H1 (cell line): ENCODE measurements around the gene USE1. TPM values are rescaled to one million over a fixed set of nuclear protein-coding genes. Genes with fewer than 3 reads are reported as not detected.

ENCODE experiments used
- CTCF ChIA-PET: fragments of 300-600 bp; sonication (Branson Sonifier 250); formaldehyde crosslinking; loops from one replicate; lab custom pipeline; 2021; ENCODE audit not compliant: partially characterized antibody; lab: Charles Lee
- POLR2A ChIA-PET: fragments of 300-600 bp; sonication (Branson Sonifier 250); formaldehyde crosslinking; loops from one replicate; lab custom pipeline; 2021; ENCODE audit warnings: inconsistent platforms; ENCODE audit not compliant: partially characterized antibody; lab: Charles Lee
- DNase-seq, 2 experiments: peaks; one replicate each; pipeline versions ENCODE4 v3.0.0 to v3.0.0-alpha.2; 2010 to 2022; ENCODE audit warnings: low spot score in 2 of 2, low read depth in 1 of 2, mixed read lengths in 1 of 2
- FAIRE-seq: peaks from 2 replicates; lab custom pipeline; 2011; peaks lifted over from hg19 to GRCh38; lab: Jason Lieb, UNC
- H2AFZ ChIP-seq: 2 replicates; pipeline ENCODE4 v1.8.1; 2012; ENCODE audit warnings: low read length, inconsistent platforms
- H2AK5ac ChIP-seq: 2 replicates; pipeline ENCODE4 v1.6.1; 2013; ENCODE audit warnings: low read depth, low read length
- H2BK120ac ChIP-seq: replicated peaks from 2 replicates; pipeline ENCODE3; 2013; ENCODE audit warnings: low read depth, low read length, inconsistent platforms
- H2BK12ac ChIP-seq: 2 replicates; pipeline ENCODE4 v1.6.1; 2013; ENCODE audit warnings: low read depth, low read length
- H2BK15ac ChIP-seq: 2 replicates; pipeline ENCODE4 v1.6.1; 2013; ENCODE audit warnings: low read length
- H2BK20ac ChIP-seq: 2 replicates; pipeline ENCODE4 v1.6.1; 2013; ENCODE audit warnings: low read length
- H2BK5ac ChIP-seq: 2 replicates; pipeline ENCODE4 v1.6.1; 2013; ENCODE audit warnings: low read depth, low read length
- H3K14ac ChIP-seq: 2 replicates; pipeline ENCODE4 v1.6.1; 2013; ENCODE audit warnings: inconsistent platforms; ENCODE audit not compliant: insufficient read length
- H3K18ac ChIP-seq: 2 replicates; pipeline ENCODE4 v1.6.1; 2013; ENCODE audit warnings: low read length; ENCODE audit errors: extremely low read depth
- H3K23ac ChIP-seq: 2 replicates; pipeline ENCODE4 v1.6.1; 2013; ENCODE audit warnings: inconsistent platforms; ENCODE audit not compliant: insufficient read length
- H3K23me2 ChIP-seq: 2 replicates; pipeline ENCODE4 v1.6.1; 2013; ENCODE audit warnings: low read depth, low read length
- H3K27ac ChIP-seq: 2 replicates; pipeline ENCODE4 v1.6.1; 2011; ENCODE audit warnings: low read depth, low read length, inconsistent platforms
- H3K27me3 ChIP-seq, 4 experiments: replicated peaks in 1 of 4; 1 replicate in 1 of 4; 2 replicates in 3 of 4; pipeline versions ENCODE4 v1.6.1 to v1.8.1; 2011 to 2013; ENCODE audit warnings: low read length in 3 of 4, mild to moderate bottlenecking in 3 of 4, inconsistent platforms in 2 of 4, mixed read lengths in 2 of 4, moderate library complexity in 1 of 4; ENCODE audit not compliant: control insufficient read depth in 3 of 4, insufficient read depth in 3 of 4; ENCODE audit errors: extremely low read depth in 1 of 4
- H3K36me3 ChIP-seq, 4 experiments: 2 replicates each; pipeline versions ENCODE4 v1.6.1 to v1.8.1; 2011 to 2013; ENCODE audit warnings: mild to moderate bottlenecking in 4 of 4, low read length in 3 of 4, moderate library complexity in 2 of 4, control low read depth in 1 of 4, inconsistent platforms in 1 of 4; ENCODE audit not compliant: insufficient read depth in 4 of 4, control insufficient read depth in 2 of 4
- H3K4ac ChIP-seq: replicated peaks from 2 replicates; pipeline ENCODE3; 2013; ENCODE audit warnings: low read length, low read depth, mixed read lengths, inconsistent platforms; ENCODE audit not compliant: insufficient read length
- H3K4me1 ChIP-seq, 4 experiments: replicated peaks in 1 of 4; 1 replicate in 1 of 4; 2 replicates in 3 of 4; pipeline versions ENCODE4 v1.6.1 to v1.8.1; 2011 to 2013; ENCODE audit warnings: low read length in 3 of 4, inconsistent platforms in 2 of 4, mixed read lengths in 1 of 4; ENCODE audit not compliant: insufficient read depth in 4 of 4, control insufficient read depth in 3 of 4
- H3K4me2 ChIP-seq, 2 experiments: 2 replicates each; pipeline versions ENCODE4 v1.6.1 to v1.8.1; 2011 to 2013; ENCODE audit warnings: low read depth in 2 of 2, low read length in 2 of 2, control low read depth in 1 of 2, inconsistent platforms in 1 of 2, mild to moderate bottlenecking in 1 of 2; ENCODE audit not compliant: insufficient read depth in 1 of 2
- H3K4me3 ChIP-seq, 4 experiments: fragments of 200-600, 300-600 bp in 1 of 4; sonication (generic), shearing (Covaris generic), sonication (Bioruptor Twin) in 1 of 4; 2 replicates each; pipeline versions ENCODE4 v1.5.1 to v1.8.1; 2011 to 2016; ENCODE audit warnings: low read length in 4 of 4, low read depth in 3 of 4, control low read depth in 2 of 4, inconsistent platforms in 2 of 4, mild to moderate bottlenecking in 2 of 4, mixed read lengths in 1 of 4, moderate library complexity in 1 of 4; ENCODE audit not compliant: insufficient read depth in 2 of 4; ENCODE audit errors: extremely low read depth in 1 of 4
- H3K56ac ChIP-seq: replicated peaks from 2 replicates; pipeline ENCODE3; 2013; ENCODE audit warnings: low read depth, mild to moderate bottlenecking, mixed read lengths, low read length, inconsistent platforms; ENCODE audit not compliant: insufficient read length
- H3K79me1 ChIP-seq: 2 replicates; pipeline ENCODE4 v1.6.1; 2013; ENCODE audit warnings: low read depth, low read length, control low read depth
- H3K79me2 ChIP-seq, 2 experiments: 2 replicates each; pipeline versions ENCODE4 v1.6.1 to v1.8.1; 2012 to 2013; ENCODE audit warnings: low read length in 2 of 2, mild to moderate bottlenecking in 2 of 2, inconsistent platforms in 1 of 2; ENCODE audit not compliant: insufficient read depth in 2 of 2, control insufficient read depth in 1 of 2
- H3K9ac ChIP-seq, 4 experiments: replicated peaks in 1 of 4; 1 replicate in 1 of 4; 2 replicates in 3 of 4; pipeline versions ENCODE4 v1.6.1 to v1.8.1; 2011 to 2013; ENCODE audit warnings: low read depth in 3 of 4, low read length in 3 of 4, control low read depth in 2 of 4, mild to moderate bottlenecking in 2 of 4, moderate library complexity in 2 of 4, inconsistent platforms in 1 of 4; ENCODE audit errors: extremely low read depth in 1 of 4
- H3K9me3 ChIP-seq, 2 experiments: 2 replicates each; pipeline versions ENCODE4 v1.6.1 to v1.8.1; 2012 to 2013; ENCODE audit warnings: mild to moderate bottlenecking in 2 of 2, moderate library complexity in 2 of 2, control low read depth in 1 of 2, inconsistent platforms in 1 of 2, low read depth in 1 of 2, low read length in 1 of 2, mixed read lengths in 1 of 2; ENCODE audit not compliant: insufficient read depth in 2 of 2
- H4K20me1 ChIP-seq, 2 experiments: replicated peaks in 1 of 2; 2 replicates each; pipeline versions ENCODE3 to v1.8.1; 2011 to 2013; ENCODE audit warnings: inconsistent platforms in 2 of 2, low read length in 2 of 2, mild to moderate bottlenecking in 1 of 2; ENCODE audit not compliant: insufficient read depth in 2 of 2, control insufficient read depth in 1 of 2
- H4K5ac ChIP-seq: 2 replicates; pipeline ENCODE4 v1.6.1; 2013; ENCODE audit warnings: low read length, low read depth, mixed read lengths, inconsistent platforms; ENCODE audit not compliant: insufficient read length
- H4K8ac ChIP-seq: 2 replicates; pipeline ENCODE4 v1.8.0; 2013; ENCODE audit warnings: mild to moderate bottlenecking, moderate library complexity, low read length, inconsistent platforms; ENCODE audit not compliant: insufficient read depth; ENCODE audit errors: extremely low read depth
- H4K91ac ChIP-seq: replicated peaks from 2 replicates; pipeline ENCODE3; 2013; ENCODE audit warnings: low read length, mixed read lengths, inconsistent platforms; ENCODE audit not compliant: insufficient read length
- CHD1 ChIP-seq: IDR thresholded peaks from 2 replicates; pipeline ENCODE4 v1.6.1; 2012; ENCODE audit warnings: low read depth, low read length, improper control_type of control experiment
- POU5F1 ChIP-seq: IDR thresholded peaks from 2 replicates; pipeline ENCODE4 v1.6.1; 2011; ENCODE audit warnings: low read depth, mild to moderate bottlenecking, low read length, moderate library complexity
- RFX5 ChIP-seq: IDR thresholded peaks from 2 replicates; pipeline ENCODE4 v1.6.1; 2011; ENCODE audit warnings: low read depth, low read length, improper control_type of control experiment, borderline replicate concordance
- SP2 ChIP-seq: IDR thresholded peaks from 2 replicates; pipeline ENCODE4 v1.6.1; 2012; ENCODE audit warnings: mild to moderate bottlenecking, low read length, inconsistent platforms
- whole genome bisulfite sequencing, 2 experiments: shearing (Covaris generic) in 1 of 2; methylation state at CpG; one replicate each; pipeline versions ENCODE4 v1.1.6 to v1.1.7; 2013 to 2015; ENCODE audit warnings: low lambda C conversion rate in 2 of 2, mixed read lengths in 2 of 2, inconsistent platforms in 1 of 2, low coverage in 1 of 2, missing lambda C conversion rate in 1 of 2; ENCODE audit not compliant: insufficient replicate concordance in 2 of 2, insufficient coverage in 1 of 2, insufficient read length in 1 of 2; ENCODE audit errors: extremely low coverage in 1 of 2, missing lambda C conversion rate in 1 of 2; 5-methylcytosine and 5-hydroxymethylcytosine counted together
- polyA plus RNA-seq, 7 experiments: library from polyadenylated mRNA; depleted of rRNA in 3 of 7; stranded (reverse) in 5 of 7; unstranded in 2 of 7; fragments of >200 nt in 5 of 7; fragments of 200-250 nt in 2 of 7; gene quantifications; 1 replicate in 5 of 7; 2 replicates in 1 of 7; 4 replicates in 1 of 7; pipeline versions ENCODE4 v1.2.1 to v1.2.3, GENCODE V29; 2011 to 2013; ENCODE audit warnings: missing spikeins in 2 of 7, mixed read lengths in 2 of 7
- total RNA-seq: library from RNA; stranded (reverse); fragmentation: NEBNext Ultra II Directional; extraction: Animal tissue kit (Norgen Biotek cat#: 25700); gene quantifications from 2 replicates; pipeline ENCODE4 v1.2.1, GENCODE V29; 2021

The USE1 gene
- total and polyA plus RNA-seq, 2 of the 8 experiments (the other 6 are each of a cell fraction or from before 2014, with no cell fraction given), result 8.7 to 13.9 TPM

GRCh38 chr19:17213334-17213733, 1.8 kb upstream of the USE1 start:
- ChIA-PET CTCF (interaction anchor here (0.9 to 1.5 kb wide), 4 partner anchors 15 to 114 kb away, joined by 3 to 4 read pairs (median 4); no protein-coding TSS in a partner anchor), POLR2A (interaction anchor here (0.6 to 4.2 kb wide), 3 partner anchors 15 to 192 kb away, joined by 3 to 79 read pairs (median 48); partner anchors contain the start of genes BST2 and OCEL1)
- Histone ChIP-seq H3K4me2 (no peak overlapping the region), H3K18ac (no peak overlapping the region), H3K79me1 (peaks cover 4% of the 10 kb centered on the region), H2BK15ac (no peak overlapping the region), H3K4me1 (peaks cover 0 to 21% (median 12%) of the 10 kb centered on the region in 4 experiments; a peak in 6 of 7 replicates), H3K23me2 (peaks cover 7% of the 10 kb centered on the region), H2AK5ac (no peak overlapping the region), H2AFZ (no peak overlapping the region), H3K9me3 (no peaks in the 10 kb centered on the region), H3K4me3 (no peak overlapping the region), H3K27me3 (no peaks in the 10 kb centered on the region), H2BK20ac (no peak overlapping the region), H3K79me2 (no peaks in the 10 kb centered on the region; a peak in 1 of 4 replicates), H3K14ac (no peak overlapping the region), H4K20me1 (no peaks in the 10 kb centered on the region), H4K8ac (no peak overlapping the region), H3K36me3 (peaks cover 4 to 13% (median 8%) of the 10 kb centered on the region in 4 experiments; a peak in 7 of 8 replicates), H3K23ac (no peak overlapping the region), H3K9ac (no peak overlapping the region), H2BK5ac (no peak overlapping the region), H4K5ac (no peak overlapping the region), H3K4ac (no peak overlapping the region), H3K27ac (no peak overlapping the region), H3K56ac (no peak overlapping the region), H2BK120ac (no peak overlapping the region), H4K91ac (no peak overlapping the region), H2BK12ac (no peak overlapping the region)
- WGBS, 2 experiments, result 95% methylated on average over 5 of the region's 5 CpGs; no CpG with 5 or more reads in 1 of the 2 experiments
- TF ChIP-seq POU5F1 (no peak), CHD1 (no peak), SP2 (no peak), RFX5 (no peak)
- no peak for FAIRE-seq
- DNase-seq, result no peak
